OCI-LY7 (cell line): ENCODE data around the gene EXOG.

Experiments
- EZH2phosphoT487 ChIP-seq: fragments of 200-600 bp; sonication (generic); IDR thresholded peaks from 2 replicates; pipeline ENCODE4 v1.6.1; 2018; ENCODE audit warnings: low read depth, borderline replicate concordance, mild to moderate bottlenecking, mixed run types, antibody characterized with exemption, low read length, moderate library complexity, mixed read lengths
- TF ChIP-seq, protein P1 (sequence below): fragments of 200-600 bp; sonication (generic); conservative IDR thresholded peaks from 2 replicates; pipeline ENCODE4 v1.5.1; 2014; ENCODE audit warnings: mild to moderate bottlenecking, antibody characterized with exemption, low read length, moderate library complexity, mixed read lengths

DNA sequence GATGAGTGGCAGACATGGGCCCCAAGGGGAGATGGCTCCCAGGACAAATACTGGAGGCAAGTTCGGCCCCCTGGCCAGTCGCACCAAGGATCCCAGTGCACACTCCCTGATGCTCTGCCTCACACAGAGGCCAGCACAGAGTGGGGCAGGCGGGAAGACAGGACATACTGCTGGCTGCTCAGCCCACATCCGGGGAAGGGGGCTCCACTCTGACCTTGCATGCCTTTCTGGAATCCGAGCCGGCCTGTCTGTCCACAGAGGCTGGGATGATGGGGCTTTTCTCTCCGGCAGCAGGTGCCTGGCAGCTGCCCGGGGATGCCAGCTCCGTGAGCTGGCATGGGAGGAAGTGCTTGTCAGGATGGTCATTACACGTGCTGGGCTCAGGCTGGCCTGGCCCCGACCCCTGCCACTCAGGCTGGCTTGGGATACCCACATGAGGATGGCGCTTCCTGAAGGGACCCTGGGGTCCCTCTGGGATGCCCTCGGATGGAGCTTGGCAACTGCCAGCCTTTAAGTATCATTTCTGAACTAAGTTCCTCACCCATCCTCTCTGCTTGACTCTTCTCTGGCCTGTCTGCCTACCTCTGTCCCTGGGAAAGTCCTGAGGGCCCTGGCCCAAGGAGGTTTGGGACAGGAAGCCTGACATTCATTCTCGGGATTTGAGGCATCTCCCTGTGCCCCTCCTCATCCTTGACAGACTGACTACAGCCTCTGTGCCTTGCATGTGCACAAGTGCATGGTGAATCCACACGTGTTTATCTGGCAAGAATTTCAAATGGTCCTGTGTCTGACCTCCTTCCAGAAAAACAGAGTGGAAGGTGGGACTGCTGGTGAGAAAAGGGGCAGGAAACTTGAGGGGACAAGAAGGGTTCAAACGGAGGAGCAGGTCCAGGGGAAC is 46.5 kb downstream of the EXOG start:
- TF ChIP-seq EZH2phosphoT487: no peak
- TF ChIP-seq, protein P1, sequence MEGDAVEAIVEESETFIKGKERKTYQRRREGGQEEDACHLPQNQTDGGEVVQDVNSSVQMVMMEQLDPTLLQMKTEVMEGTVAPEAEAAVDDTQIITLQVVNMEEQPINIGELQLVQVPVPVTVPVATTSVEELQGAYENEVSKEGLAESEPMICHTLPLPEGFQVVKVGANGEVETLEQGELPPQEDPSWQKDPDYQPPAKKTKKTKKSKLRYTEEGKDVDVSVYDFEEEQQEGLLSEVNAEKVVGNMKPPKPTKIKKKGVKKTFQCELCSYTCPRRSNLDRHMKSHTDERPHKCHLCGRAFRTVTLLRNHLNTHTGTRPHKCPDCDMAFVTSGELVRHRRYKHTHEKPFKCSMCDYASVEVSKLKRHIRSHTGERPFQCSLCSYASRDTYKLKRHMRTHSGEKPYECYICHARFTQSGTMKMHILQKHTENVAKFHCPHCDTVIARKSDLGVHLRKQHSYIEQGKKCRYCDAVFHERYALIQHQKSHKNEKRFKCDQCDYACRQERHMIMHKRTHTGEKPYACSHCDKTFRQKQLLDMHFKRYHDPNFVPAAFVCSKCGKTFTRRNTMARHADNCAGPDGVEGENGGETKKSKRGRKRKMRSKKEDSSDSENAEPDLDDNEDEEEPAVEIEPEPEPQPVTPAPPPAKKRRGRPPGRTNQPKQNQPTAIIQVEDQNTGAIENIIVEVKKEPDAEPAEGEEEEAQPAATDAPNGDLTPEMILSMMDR: no peak
